ENCODE measurements around the gene A3GALT2.

A3GALT2 gene

DNA sequence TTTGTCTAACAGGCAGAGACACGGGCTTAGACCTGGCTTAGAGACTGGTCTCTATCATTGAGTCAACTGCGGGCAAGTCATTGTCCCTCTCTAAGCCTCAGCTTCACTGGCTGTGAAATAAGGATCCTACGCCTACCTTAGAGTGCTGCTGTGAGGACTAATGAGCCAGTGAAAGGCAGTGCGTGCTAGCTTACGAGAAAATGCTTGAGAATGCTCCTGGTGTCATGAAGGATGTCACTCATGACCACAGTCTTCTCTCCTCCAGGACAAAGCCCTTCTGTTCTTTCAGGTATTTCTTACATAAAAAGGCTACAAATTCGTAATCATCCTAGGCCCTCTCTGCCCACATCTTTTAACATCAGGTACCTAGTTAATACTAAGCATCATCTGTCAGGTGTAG is 16.5 kb upstream of the A3GALT2 start:
- TF ChIP-seq ZFX (IDR thresholded peaks at IDR 0.05): no peak
- TF ChIP-seq CTCF (conservative IDR thresholded peaks at IDR 0.05): no peak
- no peak overlapping the region for H3K27ac ChIP-seq

GRCh38 chr1:33336580-33336979 is 15.7 kb upstream of the A3GALT2 start:
- H3K27ac ChIP-seq: no peak overlapping the region
- TF ChIP-seq ZFX (IDR thresholded peaks at IDR 0.05) (no peak), CTCF (conservative IDR thresholded peaks at IDR 0.05) (no peak)

DNA sequence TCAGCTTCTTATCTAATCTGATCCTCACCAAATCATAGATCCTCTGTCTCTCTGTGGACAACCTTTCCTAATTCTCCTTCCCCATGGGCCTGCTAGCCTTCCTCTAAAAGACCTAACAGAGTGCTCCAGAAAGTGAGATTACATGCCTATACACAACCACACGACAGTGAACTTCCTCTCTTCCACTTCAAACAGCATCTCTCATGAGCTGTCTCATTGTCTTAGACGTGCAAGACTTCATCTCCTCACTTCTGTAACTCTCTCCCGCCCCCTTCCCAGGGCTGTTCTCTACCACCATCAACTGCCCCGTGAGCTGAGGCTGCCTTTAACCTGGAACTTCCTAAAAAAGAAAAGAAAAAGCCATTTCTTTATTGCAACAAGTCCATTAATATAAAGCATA is 14.1 kb upstream of the A3GALT2 start:
- H3K27ac ChIP-seq: no peak overlapping the region
- TF ChIP-seq CTCF (conservative IDR thresholded peaks at IDR 0.05): no peak
- no peak for TF ChIP-seq ZFX (IDR thresholded peaks at IDR 0.05)

- H3K27ac ChIP-seq: no peak overlapping the region
- TF ChIP-seq CTCF (conservative IDR thresholded peaks at IDR 0.05) (no peak), ZFX (IDR thresholded peaks at IDR 0.05) (no peak)
Observed at GRCh38 chr1:33334081-33334552, 13.2 kb upstream of the A3GALT2 start.

DNA sequence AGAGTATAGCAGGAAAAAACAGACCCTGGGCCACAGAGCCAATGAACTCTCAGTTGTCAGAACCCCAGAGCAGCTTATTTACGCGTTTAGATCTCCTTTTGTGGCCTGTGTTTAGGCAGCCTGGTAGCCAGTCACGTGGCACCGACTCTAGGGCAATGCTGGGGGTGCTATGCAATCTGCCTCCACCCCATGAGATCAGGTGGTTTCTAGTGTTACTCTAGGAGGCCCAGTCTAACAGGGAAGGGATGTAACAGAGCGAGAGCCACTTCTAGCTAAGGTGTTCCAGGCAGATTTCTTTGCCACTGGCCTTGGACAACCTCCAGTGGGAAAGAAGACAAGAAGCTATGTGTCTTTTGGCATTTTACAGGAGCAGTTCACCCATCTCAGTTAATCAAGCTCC is 12.0 kb upstream of the A3GALT2 start:
- TF ChIP-seq CTCF (conservative IDR thresholded peaks at IDR 0.05) (no peak), ZFX (IDR thresholded peaks at IDR 0.05) (no peak)
- no peak overlapping the region for H3K27ac ChIP-seq

DNA sequence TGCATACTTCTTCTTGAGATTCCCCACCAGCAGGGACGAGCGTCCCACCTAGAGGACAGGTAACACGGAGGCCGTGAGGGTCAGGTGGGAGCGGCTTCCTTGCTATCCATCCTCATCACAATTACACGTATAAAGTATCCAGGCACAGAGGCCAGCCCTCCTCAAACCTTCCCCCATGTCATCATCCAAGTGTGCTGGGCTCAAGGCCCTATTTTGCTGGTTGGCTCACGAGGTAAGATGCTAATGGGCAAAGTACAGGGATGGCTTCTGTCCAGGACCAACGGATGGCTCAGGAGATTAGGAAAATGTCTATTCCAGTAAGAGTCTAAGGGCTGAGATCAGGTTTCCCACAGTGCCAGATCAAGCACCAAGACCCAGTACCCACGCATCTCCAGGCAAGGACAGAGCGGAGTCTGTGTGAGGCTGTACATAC is 11.5 kb upstream of the A3GALT2 start:
- H3K27ac ChIP-seq: no peak overlapping the region
- TF ChIP-seq CTCF (conservative IDR thresholded peaks at IDR 0.05) (no peak), ZFX (IDR thresholded peaks at IDR 0.05) (no peak)

GRCh38 chr1:33331444-33332356 is 10.8 kb upstream of the A3GALT2 start:
- H3K27ac ChIP-seq: no peak overlapping the region
- TF ChIP-seq CTCF (conservative IDR thresholded peaks at IDR 0.05) (no peak), ZFX (IDR thresholded peaks at IDR 0.05) (no peak)
